ENCODE results near the gene SMIM30.

DNA sequence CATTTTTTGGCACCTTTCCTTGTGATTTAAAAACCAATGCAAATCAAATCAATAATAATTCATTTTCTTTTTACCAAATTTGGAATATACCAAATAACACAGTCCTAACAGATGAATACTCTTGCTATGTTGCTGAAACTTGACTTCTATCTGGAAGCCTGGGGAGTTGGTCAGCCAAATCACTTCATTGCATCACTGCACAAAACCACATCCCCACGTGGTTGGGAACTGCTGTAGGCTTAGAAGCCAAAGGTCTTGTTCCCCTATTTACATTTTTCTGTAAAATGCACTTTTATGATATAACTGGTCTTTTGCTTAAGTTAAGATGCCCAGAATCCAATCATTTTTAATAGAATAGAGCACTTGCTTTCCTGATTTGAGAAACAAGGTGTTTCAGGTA is 46.9 kb downstream of the SMIM30 start:
- TF ChIP-seq, protein P1, sequence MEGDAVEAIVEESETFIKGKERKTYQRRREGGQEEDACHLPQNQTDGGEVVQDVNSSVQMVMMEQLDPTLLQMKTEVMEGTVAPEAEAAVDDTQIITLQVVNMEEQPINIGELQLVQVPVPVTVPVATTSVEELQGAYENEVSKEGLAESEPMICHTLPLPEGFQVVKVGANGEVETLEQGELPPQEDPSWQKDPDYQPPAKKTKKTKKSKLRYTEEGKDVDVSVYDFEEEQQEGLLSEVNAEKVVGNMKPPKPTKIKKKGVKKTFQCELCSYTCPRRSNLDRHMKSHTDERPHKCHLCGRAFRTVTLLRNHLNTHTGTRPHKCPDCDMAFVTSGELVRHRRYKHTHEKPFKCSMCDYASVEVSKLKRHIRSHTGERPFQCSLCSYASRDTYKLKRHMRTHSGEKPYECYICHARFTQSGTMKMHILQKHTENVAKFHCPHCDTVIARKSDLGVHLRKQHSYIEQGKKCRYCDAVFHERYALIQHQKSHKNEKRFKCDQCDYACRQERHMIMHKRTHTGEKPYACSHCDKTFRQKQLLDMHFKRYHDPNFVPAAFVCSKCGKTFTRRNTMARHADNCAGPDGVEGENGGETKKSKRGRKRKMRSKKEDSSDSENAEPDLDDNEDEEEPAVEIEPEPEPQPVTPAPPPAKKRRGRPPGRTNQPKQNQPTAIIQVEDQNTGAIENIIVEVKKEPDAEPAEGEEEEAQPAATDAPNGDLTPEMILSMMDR (IDR thresholded peaks at IDR 0.05) = no peak
- no peak for TF ChIP-seq POLR2A (IDR thresholded peaks at IDR 0.05)

All from heart left ventricle (tissue), 13 donors.